MM.1S (cell line): Measurements from ENCODE around the gene NR2E1.

Experiments
- CTCF ChIP-seq: fragments of 300-600 bp; sonication (generic); IDR thresholded peaks from 2 replicates; pipeline ENCODE4 v1.5.1; 2016; ENCODE audit warnings: antibody characterized with exemption, low read length, mixed read lengths
- EZH2phosphoT487 ChIP-seq: fragments of 300-600 bp; sonication (generic); IDR thresholded peaks from 2 replicates; pipeline ENCODE4 v1.6.1; 2018; ENCODE audit warnings: antibody characterized with exemption, low read length

GRCh38 chr6:108118810-108119768 is 46.7 kb upstream of the NR2E1 start:
- no peak for TF ChIP-seq EZH2phosphoT487
- no peak for TF ChIP-seq CTCF
